ENCODE results near the gene APEH. TPM values are rescaled to one million over a fixed set of nuclear protein-coding genes. Genes with fewer than 3 reads are reported as not detected.

APEH gene
- polyA plus RNA-seq, 1 donor from 2014 or later, result 98.4 TPM

- no peaks in the 10 kb centered on the region for H3K9me3 ChIP-seq (ENCODE audit: low read length)
- no peak for TF ChIP-seq RAD21 (conservative IDR thresholded peaks at IDR 0.05)
- no peak for TF ChIP-seq TAF1 (IDR thresholded peaks at IDR 0.05; ENCODE audit: low read depth)
- no peak for TF ChIP-seq EP300 (conservative IDR thresholded peaks at IDR 0.05; ENCODE audit: poor library complexity, severe bottlenecking)
- TF ChIP-seq EZH2 (IDR thresholded peaks at IDR 0.05; ENCODE audit: borderline replicate concordance, insufficient read depth, low read length, poor library complexity, severe bottlenecking), result no peak
- no peak for TF ChIP-seq POLR2AphosphoS5 (IDR thresholded peaks at IDR 0.05)
- TF ChIP-seq, protein P1, sequence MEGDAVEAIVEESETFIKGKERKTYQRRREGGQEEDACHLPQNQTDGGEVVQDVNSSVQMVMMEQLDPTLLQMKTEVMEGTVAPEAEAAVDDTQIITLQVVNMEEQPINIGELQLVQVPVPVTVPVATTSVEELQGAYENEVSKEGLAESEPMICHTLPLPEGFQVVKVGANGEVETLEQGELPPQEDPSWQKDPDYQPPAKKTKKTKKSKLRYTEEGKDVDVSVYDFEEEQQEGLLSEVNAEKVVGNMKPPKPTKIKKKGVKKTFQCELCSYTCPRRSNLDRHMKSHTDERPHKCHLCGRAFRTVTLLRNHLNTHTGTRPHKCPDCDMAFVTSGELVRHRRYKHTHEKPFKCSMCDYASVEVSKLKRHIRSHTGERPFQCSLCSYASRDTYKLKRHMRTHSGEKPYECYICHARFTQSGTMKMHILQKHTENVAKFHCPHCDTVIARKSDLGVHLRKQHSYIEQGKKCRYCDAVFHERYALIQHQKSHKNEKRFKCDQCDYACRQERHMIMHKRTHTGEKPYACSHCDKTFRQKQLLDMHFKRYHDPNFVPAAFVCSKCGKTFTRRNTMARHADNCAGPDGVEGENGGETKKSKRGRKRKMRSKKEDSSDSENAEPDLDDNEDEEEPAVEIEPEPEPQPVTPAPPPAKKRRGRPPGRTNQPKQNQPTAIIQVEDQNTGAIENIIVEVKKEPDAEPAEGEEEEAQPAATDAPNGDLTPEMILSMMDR (IDR thresholded peaks at IDR 0.05; ENCODE audit: poor library complexity, severe bottlenecking), result no peak
- TF ChIP-seq MXI1 (conservative IDR thresholded peaks at IDR 0.05; ENCODE audit: poor library complexity, severe bottlenecking), result no peak
- no peaks in the 10 kb centered on the region for H3K36me3 ChIP-seq (ENCODE audit: insufficient read depth, low read length)
- no peak overlapping the region for H3K9ac ChIP-seq (ENCODE audit: low read length)
- no peaks in the 10 kb centered on the region for H3K27me3 ChIP-seq (ENCODE audit: insufficient read depth, low read depth, low read length)
- no peaks in the 10 kb centered on the region for H3K9me2 ChIP-seq (ENCODE audit: insufficient read depth, low read length)
- H3K4me2 ChIP-seq (ENCODE audit: low read length), result no peak overlapping the region
- H4K20me1 ChIP-seq (ENCODE audit: insufficient read depth), result no peaks in the 10 kb centered on the region
- no peak overlapping the region for H3K4me3 ChIP-seq (ENCODE audit: low read length)
- no peaks in the 10 kb centered on the region for H3K79me2 ChIP-seq (replicated peaks; ENCODE audit: insufficient read depth, low read length)
- H2AFZ ChIP-seq (ENCODE audit: low read depth, low read length), result no peak overlapping the region
- no peak overlapping the region for H3K27ac ChIP-seq (ENCODE audit: low read length)
- H3F3A ChIP-seq (ENCODE audit: insufficient read depth, low read length, poor library complexity, severe bottlenecking), result no peaks in the 10 kb centered on the region
Observed at GRCh38 chr3:49626101-49626581, 48.0 kb upstream of the APEH start.

- no peaks in the 10 kb centered on the region for H4K20me1 ChIP-seq (ENCODE audit: insufficient read depth)
- H3K9me3 ChIP-seq (ENCODE audit: low read length), result no peaks in the 10 kb centered on the region
- H3F3A ChIP-seq (ENCODE audit: insufficient read depth, low read length, poor library complexity, severe bottlenecking), result no peaks in the 10 kb centered on the region
- peaks cover 4% of the 10 kb centered on the region for H3K36me3 ChIP-seq (ENCODE audit: insufficient read depth, low read length)
- H3K4me3 ChIP-seq (ENCODE audit: low read length), result no peak overlapping the region
- H3K79me2 ChIP-seq (replicated peaks; ENCODE audit: insufficient read depth, low read length), result no peaks in the 10 kb centered on the region
- H3K4me2 ChIP-seq (ENCODE audit: low read length), result no peak overlapping the region
- H3K9me2 ChIP-seq (ENCODE audit: insufficient read depth, low read length), result no peaks in the 10 kb centered on the region
- H3K27me3 ChIP-seq (ENCODE audit: insufficient read depth, low read depth, low read length), result no peaks in the 10 kb centered on the region
- no peak overlapping the region for H3K27ac ChIP-seq (ENCODE audit: low read length)
- H2AFZ ChIP-seq (ENCODE audit: low read depth, low read length), result no peak overlapping the region
- no peak overlapping the region for H3K9ac ChIP-seq (ENCODE audit: low read length)
- TF ChIP-seq REST (IDR thresholded peaks at IDR 0.05; ENCODE audit: borderline replicate concordance) (no peak), TAF1 (IDR thresholded peaks at IDR 0.05; ENCODE audit: low read depth) (no peak), POLR2AphosphoS5 (IDR thresholded peaks at IDR 0.05) (no peak), EZH2 (IDR thresholded peaks at IDR 0.05; ENCODE audit: borderline replicate concordance, insufficient read depth, low read length, poor library complexity, severe bottlenecking) (no peak), EP300 (conservative IDR thresholded peaks at IDR 0.05; ENCODE audit: poor library complexity, severe bottlenecking) (no peak), RAD21 (conservative IDR thresholded peaks at IDR 0.05) (no peak), SMC3 (conservative IDR thresholded peaks at IDR 0.05; ENCODE audit: poor library complexity) (no peak), MXI1 (conservative IDR thresholded peaks at IDR 0.05; ENCODE audit: poor library complexity, severe bottlenecking) (no peak)
- TF ChIP-seq, protein P1 (IDR thresholded peaks at IDR 0.05; ENCODE audit: poor library complexity, severe bottlenecking), result no peak
Observed at GRCh38 chr3:49626796-49627195, 47.4 kb upstream of the APEH start.

Measured in neural cell (in vitro differentiated cells).